ENCODE data around the gene HMCN2. TPM values are rescaled to one million over a fixed set of nuclear protein-coding genes. Genes with fewer than 3 reads are reported as not detected.

HMCN2 gene
- total RNA-seq, 1 donor from 2014 or later, result not detected

GRCh38 chr9:130461731-130462130 lies 196.2 kb downstream of the HMCN2 start:
- DNase-seq (ENCODE audit: low read depth), result no peak
- Histone ChIP-seq H3K27me3 (ENCODE audit: control insufficient read depth, insufficient read depth, low read length) (peaks cover 34% of the 10 kb centered on the region), H3K36me3 (ENCODE audit: control insufficient read depth, insufficient read depth, low read length) (no peaks in the 10 kb centered on the region), H3K4me3 (ENCODE audit: low read depth, low read length) (no peak overlapping the region)
- TF ChIP-seq, protein P1, sequence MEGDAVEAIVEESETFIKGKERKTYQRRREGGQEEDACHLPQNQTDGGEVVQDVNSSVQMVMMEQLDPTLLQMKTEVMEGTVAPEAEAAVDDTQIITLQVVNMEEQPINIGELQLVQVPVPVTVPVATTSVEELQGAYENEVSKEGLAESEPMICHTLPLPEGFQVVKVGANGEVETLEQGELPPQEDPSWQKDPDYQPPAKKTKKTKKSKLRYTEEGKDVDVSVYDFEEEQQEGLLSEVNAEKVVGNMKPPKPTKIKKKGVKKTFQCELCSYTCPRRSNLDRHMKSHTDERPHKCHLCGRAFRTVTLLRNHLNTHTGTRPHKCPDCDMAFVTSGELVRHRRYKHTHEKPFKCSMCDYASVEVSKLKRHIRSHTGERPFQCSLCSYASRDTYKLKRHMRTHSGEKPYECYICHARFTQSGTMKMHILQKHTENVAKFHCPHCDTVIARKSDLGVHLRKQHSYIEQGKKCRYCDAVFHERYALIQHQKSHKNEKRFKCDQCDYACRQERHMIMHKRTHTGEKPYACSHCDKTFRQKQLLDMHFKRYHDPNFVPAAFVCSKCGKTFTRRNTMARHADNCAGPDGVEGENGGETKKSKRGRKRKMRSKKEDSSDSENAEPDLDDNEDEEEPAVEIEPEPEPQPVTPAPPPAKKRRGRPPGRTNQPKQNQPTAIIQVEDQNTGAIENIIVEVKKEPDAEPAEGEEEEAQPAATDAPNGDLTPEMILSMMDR (IDR thresholded peaks at IDR 0.05; ENCODE audit: insufficient read depth, low read length, poor library complexity, severe bottlenecking), result no peak

DNA sequence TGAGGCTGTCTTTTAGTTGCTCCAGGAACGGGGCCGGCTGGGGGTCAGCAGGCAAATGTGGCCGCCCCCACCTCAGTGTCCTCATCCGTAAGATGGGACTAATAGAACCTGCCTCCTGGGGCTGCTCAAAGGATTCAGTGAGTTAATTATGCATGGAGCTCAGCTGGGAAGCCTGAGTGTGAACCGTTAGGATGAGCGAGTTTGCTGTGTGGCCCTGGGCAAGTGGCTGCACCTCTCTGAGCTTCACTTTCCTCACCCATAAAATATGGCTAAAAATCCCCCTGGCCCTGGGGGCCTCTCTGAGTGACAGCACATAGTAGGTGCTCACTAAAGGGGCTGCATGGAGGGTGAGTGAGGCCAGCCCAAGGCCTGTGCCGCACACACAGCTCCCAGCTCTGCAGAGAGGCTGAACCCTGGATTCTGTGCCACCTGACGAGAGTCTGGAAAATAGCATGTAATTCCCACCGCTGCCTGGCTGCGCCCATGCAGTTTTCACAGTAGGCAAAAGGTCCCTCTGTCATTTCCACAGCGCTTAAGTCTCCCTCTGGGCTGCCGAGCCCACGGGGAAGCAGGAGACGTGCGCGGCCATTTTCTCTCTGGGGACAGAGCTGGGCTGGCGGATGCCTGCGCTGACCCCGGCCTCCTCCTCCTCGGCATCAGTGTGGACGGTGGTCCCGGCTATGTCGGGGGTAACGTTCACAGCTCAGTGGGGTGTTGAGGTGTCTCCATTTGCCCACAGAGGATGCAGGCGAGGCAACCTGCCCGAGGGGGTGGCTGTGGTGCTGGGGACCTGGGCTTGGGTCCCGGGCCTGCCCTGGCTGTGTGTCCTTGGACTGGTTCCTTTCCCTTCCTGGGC lies 197.4 kb downstream of the HMCN2 start:
- no peak for DNase-seq (ENCODE audit: low read depth)
- TF ChIP-seq, protein P1 (IDR thresholded peaks at IDR 0.05; ENCODE audit: insufficient read depth, low read length, poor library complexity, severe bottlenecking), result no peak
- Histone ChIP-seq H3K36me3 (ENCODE audit: control insufficient read depth, insufficient read depth, low read length) (no peaks in the 10 kb centered on the region), H3K27me3 (ENCODE audit: control insufficient read depth, insufficient read depth, low read length) (peaks cover 46% of the 10 kb centered on the region), H3K4me3 (ENCODE audit: low read depth, low read length) (no peak overlapping the region)

DNA sequence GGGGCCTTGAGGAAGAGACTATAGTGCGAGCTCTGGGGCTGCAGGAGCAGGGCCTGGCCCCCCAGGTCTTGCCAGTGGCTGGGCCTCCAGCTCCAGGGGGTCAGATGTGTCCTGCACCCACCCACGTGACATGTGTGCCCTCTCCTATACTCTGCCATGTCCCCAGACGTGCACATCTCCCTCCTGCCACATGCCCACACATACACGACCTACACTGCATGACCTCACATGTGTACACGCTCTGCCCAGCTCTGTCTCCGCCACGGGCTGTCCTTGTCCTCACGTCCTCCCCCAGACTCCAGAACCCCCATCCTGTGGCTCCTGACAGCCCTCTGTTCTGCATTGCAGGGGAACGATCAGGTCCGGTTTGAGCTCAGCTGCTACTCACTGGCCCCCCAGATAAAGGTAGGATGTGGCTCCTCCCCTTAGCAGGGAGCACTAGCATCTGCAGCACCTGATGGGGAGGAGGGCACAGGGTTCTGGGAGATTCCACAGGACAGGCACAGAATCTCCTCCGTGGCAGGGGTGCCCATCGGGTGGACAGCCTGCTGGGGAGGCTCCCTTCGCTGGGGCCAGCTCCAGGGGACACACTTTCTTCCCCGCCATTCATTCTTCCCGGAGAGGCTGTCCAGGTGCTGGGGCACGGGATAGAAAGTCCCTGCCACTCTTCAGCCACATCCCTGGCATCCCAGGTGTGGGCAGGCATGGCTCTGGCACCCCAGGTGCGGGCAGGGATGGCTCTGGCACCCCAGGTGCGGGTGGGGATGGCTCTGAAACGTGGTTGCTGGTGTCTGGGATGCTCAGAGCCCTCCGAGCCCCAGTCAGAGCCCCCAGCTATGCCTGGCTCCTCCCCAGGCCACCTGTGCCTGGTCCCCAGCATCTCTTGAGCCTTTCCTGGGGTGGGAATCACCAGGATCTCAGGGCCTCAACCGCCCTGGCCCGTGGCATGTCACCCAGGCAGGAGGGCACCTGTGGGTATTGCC lies 198.5 kb downstream of the HMCN2 start:
- H3K4me3 ChIP-seq (ENCODE audit: low read depth, low read length), result no peak overlapping the region
- peaks cover 42% of the 10 kb centered on the region for H3K27me3 ChIP-seq (ENCODE audit: control insufficient read depth, insufficient read depth, low read length)
- H3K36me3 ChIP-seq (ENCODE audit: control insufficient read depth, insufficient read depth, low read length), result no peaks in the 10 kb centered on the region
- DNase-seq (ENCODE audit: low read depth), result no peak
- TF ChIP-seq, protein P1 (IDR thresholded peaks at IDR 0.05; ENCODE audit: insufficient read depth, low read length, poor library complexity, severe bottlenecking), result no peak

GRCh38 chr9:130465383-130466096 lies 200.0 kb downstream of the HMCN2 start:
- H3K27me3 ChIP-seq (ENCODE audit: control insufficient read depth, insufficient read depth, low read length), result peaks cover 43% of the 10 kb centered on the region
- TF ChIP-seq, protein P1 (IDR thresholded peaks at IDR 0.05; ENCODE audit: insufficient read depth, low read length, poor library complexity, severe bottlenecking), result no peak
- DNase-seq (ENCODE audit: low read depth), result no peak
- no peak overlapping the region for H3K4me3 ChIP-seq (ENCODE audit: low read depth, low read length)
- H3K36me3 ChIP-seq (ENCODE audit: control insufficient read depth, insufficient read depth, low read length), result no peaks in the 10 kb centered on the region

DNA sequence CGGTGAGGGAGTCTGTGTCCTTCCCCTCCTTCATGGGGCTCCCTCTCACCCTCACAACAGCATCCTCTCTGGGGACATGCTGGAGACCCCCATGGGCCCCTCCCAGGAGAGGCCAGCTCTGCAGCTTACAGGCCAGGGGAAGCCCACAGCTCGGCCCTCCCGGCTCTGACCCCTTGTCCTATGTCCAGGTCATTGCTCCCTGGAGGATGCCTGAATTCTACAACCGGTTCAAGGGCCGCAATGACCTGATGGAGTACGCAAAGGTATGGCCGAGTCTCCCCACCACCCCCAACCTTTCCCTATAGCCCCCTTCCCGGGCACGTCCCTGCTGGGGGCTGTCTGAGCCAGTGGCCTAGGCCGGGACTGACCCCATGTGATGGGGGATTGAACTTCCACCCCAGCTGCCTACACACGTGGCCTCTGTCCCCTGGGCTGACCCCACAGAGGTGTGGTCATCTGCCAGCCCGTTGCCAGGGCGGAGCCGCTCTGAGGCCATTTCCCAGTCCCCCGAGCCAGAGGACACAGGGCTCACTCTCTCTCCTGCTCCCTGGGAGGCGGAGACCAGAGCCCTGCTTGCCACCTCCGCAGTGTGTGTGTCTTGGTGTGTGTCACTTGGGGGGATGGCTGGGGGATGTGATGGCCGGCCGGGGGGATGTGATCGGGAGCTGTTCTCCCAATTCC lies 201.1 kb downstream of the HMCN2 start:
- TF ChIP-seq, protein P1 (IDR thresholded peaks at IDR 0.05; ENCODE audit: insufficient read depth, low read length, poor library complexity, severe bottlenecking), result no peak
- Histone ChIP-seq H3K36me3 (ENCODE audit: control insufficient read depth, insufficient read depth, low read length) (no peaks in the 10 kb centered on the region), H3K4me3 (ENCODE audit: low read depth, low read length) (no peak overlapping the region), H3K27me3 (ENCODE audit: control insufficient read depth, insufficient read depth, low read length) (peaks cover 42% of the 10 kb centered on the region)
- no peak for DNase-seq (ENCODE audit: low read depth)

Data from kidney epithelial cell (primary cell).